GM19240 (cell line): ENCODE results near the gene FMN2.
"Not testable (repeated sequence)": the region's sequence is repeated elsewhere in the genome, so short reads cannot be mapped to it uniquely, and the experiment has no call there.

Experiments used
- DNase-seq: peaks from one replicate; pipeline ENCODE4 v3.0.0; 2011; ENCODE audit warnings: low spot score; ENCODE audit not compliant: insufficient read length

FMN2 gene

DNA sequence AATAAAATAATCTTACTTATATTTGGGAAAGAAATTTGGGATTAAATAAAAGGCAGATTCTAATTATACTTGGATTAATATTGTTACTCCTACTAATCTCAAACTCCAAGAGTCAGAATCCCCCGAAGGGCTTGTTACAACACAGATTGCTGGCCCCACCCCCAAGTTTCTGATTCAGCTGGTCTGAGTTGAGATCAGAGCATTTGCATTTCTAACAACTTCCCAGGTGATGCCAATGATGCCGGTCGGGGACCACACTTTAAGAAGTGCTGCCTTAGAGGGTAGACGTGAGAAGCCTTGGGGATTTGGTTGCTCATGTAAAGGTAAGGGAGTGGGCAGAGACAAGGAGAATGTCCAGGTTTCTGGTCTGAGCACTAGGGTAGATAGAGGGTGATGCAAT is 47.2 kb downstream of the FMN2 start:
- DNase-seq = no peak

DNA sequence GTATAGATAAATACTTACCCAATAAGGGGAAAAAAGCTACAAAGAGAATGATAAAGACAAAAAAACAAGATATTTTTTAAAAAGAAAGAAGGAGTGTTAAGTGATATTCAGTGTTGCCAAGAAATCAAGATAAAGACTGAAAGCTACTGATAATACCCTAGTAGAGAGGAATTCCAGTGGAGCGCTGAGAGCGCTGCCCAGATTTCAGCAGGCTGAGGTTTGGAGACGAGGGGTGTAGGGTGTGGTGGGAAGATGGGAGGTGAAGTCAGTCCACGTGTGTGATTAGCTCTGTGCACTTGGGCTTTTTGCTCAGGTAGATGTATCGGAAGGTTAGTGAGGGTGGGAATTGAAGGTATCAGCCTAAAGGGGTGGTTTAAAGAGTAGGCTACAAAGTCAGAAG is 47.8 kb downstream of the FMN2 start:
- no peak for DNase-seq

- DNase-seq = no peak
These were observed 53.4 kb downstream of the FMN2 start for GRCh38 chr1:240145120-240145519.

GRCh38 chr1:240148333-240148732 is 56.6 kb downstream of the FMN2 start:
- DNase-seq = no peak

DNA sequence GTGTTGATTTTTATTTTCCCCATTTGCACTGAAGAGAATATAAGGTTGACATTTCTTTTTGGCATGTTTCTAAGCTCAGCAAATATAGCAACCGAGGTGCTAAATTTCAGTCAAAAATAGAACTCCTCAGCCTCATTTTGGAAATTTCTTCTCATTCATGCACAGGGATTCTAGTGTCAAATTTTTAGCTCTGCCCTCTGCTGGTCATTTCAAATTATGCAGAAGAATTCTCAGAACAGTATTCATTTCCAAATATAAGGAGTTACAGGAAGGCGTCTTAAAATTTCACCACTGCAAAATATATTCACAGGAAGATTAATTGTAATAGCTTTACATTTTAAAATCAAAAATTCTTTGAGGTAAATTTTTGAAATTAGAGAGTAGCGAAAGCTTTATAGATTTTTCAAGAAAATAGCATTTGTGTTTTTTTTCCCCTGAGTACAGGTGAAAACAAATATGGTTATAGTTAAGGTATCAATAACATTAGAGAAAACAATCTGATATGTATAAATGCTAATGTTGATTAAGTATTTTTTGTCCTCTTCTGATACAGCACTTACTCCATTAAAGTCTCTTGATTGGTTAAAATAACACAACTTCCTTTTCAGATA is 57.9 kb downstream of the FMN2 start:
- DNase-seq = no peak

DNA sequence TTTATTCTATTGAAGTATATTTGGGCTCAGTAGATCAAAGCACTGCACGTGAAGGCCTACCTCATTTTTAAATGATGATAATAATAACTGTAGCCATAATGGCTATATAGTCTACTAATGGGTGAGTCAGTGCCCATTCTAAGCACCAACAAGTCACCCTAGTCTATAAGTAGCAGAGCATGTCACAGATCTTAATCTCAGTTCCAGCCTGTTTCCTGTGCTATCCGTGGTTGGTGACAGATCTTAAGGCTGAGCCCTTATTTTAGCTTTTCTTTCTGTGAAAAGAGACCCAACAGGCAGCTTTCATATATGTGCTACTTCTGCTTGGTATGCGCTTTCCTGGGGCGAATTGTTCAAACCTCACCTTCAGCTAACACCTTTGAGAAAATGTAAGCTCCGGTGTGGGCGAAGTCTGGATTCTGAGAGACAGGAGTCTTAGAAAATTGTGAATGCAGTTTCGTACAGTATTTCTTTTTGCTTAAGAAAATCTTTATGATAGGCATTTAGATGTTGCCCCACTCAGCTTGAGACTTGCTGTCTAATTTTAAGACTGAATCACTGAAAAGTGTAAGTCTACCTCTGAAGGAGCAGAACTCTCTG is 59.6 kb downstream of the FMN2 start:
- no peak for DNase-seq

GRCh38 chr1:240152611-240153297 is 61.1 kb downstream of the FMN2 start:
- DNase-seq = no peak

GRCh38 chr1:240155605-240156004 is 63.9 kb downstream of the FMN2 start:
- DNase-seq = no peak

DNA sequence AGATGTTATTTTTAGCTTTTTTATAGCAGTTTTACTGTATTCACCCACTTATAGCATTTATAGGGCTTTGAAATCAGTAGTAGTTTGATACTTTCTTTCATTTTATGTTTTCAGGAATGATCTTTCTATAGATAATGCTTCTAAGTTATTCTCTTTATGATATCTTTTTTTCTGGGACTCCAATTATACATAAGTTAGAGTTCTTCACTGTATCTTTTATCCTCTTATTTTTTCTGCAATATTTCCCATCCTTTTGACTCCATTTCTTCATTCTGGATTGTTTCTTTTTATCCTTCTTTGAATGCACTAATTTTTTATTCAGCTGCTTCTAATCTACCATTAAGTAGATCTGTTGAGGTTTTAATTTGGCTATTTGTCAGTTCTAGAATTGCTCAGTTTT is 73.1 kb downstream of the FMN2 start:
- no peak for DNase-seq

- no peak for DNase-seq
These were observed 77.5 kb downstream of the FMN2 start for GRCh38 chr1:240169188-240169587.

- DNase-seq = no peak
These were observed 78.6 kb downstream of the FMN2 start for GRCh38 chr1:240170266-240170665.

- no peak for DNase-seq
These were observed 79.1 kb downstream of the FMN2 start for GRCh38 chr1:240170806-240171205.

DNA sequence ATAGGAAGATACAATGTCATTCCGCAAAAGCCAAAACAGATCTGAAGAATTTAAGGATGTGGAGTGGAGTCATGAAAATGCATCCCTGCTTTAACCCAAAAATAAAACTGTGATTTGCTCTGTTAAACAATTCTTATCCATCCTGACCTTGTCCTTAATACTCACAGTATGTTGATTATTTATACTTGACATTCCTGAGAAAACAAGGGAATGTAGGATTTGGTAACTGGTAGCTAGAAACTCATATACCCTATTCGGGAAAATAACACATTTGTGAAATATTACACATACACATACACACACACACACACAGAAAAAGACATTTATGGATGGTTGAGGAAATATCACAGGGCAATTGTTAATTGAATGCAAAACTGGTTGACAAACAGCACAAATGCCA is 80.2 kb downstream of the FMN2 start:
- no peak for DNase-seq

- no peak for DNase-seq
These were observed 82.2 kb downstream of the FMN2 start for GRCh38 chr1:240173836-240174235.

DNA sequence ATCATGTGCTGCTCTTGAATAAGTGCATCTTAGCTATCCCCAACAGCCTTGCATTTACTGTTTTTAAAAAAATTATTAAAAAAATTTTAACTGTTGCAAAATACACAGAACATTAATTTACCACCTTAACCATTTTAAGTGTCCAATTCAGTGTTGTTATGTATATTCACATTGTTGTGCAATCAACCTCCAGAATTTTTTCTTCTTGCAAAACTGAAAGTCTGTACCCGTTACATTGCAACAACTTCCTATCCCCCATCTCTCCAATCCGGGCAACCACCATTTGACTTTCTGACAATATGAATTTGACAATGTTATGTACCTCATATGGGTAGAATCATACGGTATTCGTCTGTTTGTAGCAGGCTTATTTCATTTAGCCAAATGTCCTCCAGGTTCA is 83.1 kb downstream of the FMN2 start:
- DNase-seq = no peak

- DNase-seq = no peak
These were observed 86.7 kb downstream of the FMN2 start for GRCh38 chr1:240178366-240178765.

- DNase-seq = not testable (repeated sequence)
These were observed 93.0 kb downstream of the FMN2 start for GRCh38 chr1:240184682-240185081.

GRCh38 chr1:240188139-240188538 is 96.5 kb downstream of the FMN2 start:
- DNase-seq = no peak

DNA sequence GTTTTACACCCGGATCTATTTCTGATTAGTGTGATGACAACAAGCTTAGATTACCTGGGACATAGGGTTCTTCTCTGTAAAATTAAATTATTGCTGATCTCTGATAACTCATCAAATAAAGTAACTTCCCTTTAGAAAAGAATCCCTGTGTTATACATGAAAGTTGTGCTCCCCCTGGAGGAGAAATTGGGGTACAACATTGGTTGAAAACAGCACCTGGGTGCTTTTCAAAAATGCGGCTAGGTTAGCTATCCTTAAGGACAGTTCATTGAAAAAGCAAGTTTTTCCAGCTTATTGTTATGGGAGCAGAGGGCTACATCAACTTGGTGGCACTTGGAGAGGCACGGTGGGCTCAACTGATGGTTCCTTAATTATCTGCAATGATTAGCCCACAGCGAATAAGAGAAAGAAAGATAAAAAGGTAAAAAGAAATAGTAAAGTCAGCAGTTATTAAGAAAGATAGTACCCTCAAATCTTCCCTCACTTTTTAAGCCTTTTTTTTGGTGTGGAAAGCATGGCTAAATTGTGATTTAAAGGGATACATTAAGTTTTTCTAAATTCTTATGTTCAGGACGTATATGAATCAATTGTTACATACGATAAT is 97.8 kb downstream of the FMN2 start:
- DNase-seq = no peak

GRCh38 chr1:240190881-240191401 is 99.3 kb downstream of the FMN2 start:
- no peak for DNase-seq

GRCh38 chr1:240192851-240193250 is 101.2 kb downstream of the FMN2 start:
- DNase-seq = no peak

GRCh38 chr1:240193679-240194078 is 102.0 kb downstream of the FMN2 start:
- DNase-seq = no peak
